ENCODE results near the gene MSI2.
A peak's percentile ranks its signal among the peaks of the same experiment; 100 is the strongest.

Gene MSI2

DNA sequence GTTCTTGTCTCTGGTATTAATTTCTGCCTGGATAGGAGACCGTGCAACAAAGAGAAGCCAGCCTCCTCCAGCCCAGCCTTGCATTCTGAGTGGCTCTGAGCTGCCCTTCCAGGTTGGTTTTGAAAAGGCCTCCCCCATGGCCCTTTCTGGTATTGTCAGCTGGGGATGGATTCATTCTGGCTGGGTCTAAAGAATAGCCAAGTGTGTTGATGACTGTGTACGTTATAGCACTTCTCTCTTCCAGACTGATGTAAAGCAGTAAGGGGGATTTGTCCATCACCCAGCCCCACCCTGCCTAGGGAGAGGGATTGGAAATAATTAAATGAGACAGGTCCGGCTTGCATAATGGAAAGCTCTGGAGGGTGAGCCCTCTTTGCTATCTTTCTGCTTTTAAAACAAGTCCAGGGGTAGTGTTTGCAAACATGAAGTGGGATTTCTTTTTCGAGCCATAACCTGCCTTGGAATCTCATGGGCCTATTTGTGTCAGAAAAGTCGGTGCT, 146.4 kb downstream of the MSI2 start:
- DNase-seq = no peak

GRCh38 chr17:57403236-57403635, 146.9 kb downstream of the MSI2 start:
- no peak for DNase-seq

GRCh38 chr17:57404073-57404472, 147.8 kb downstream of the MSI2 start:
- no peak for DNase-seq

GRCh38 chr17:57404795-57405490, 148.6 kb downstream of the MSI2 start:
- DNase-seq = no peak

DNA sequence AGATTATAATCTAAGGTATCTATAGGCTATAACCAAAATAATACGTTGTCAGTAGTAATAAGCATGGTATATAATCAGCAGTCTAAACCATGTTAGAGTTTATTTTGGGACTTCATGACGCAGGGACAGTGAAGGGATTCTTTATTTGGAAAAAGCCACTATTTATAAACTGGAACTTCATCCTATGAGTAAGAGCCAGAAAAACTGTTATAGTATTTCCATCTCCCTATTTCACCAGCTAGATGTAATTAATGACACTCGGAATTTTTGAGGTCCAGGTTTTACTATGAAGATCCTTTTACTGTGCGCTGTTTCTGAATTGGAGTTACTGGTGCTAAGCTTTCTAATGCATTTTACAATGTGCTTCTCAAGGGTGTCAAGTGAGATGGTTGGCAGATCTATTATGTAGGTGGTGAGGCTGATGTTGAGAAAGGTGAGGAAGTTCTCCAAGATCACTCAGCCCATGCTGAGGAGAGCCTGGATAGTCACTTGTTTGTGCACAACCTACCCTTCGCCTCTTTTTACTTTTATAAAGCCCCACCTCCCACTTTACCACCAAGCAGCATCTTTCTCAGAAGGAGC, 149.3 kb downstream of the MSI2 start:
- DNase-seq = no peak

- no peak for DNase-seq
Observed at GRCh38 chr17:57406131-57406980, 150.0 kb downstream of the MSI2 start.

- DNase-seq = no peak
Observed at GRCh38 chr17:57406981-57407286, 150.6 kb downstream of the MSI2 start.

- no peak for DNase-seq
Observed at GRCh38 chr17:57407287-57408070, 151.2 kb downstream of the MSI2 start.

DNA sequence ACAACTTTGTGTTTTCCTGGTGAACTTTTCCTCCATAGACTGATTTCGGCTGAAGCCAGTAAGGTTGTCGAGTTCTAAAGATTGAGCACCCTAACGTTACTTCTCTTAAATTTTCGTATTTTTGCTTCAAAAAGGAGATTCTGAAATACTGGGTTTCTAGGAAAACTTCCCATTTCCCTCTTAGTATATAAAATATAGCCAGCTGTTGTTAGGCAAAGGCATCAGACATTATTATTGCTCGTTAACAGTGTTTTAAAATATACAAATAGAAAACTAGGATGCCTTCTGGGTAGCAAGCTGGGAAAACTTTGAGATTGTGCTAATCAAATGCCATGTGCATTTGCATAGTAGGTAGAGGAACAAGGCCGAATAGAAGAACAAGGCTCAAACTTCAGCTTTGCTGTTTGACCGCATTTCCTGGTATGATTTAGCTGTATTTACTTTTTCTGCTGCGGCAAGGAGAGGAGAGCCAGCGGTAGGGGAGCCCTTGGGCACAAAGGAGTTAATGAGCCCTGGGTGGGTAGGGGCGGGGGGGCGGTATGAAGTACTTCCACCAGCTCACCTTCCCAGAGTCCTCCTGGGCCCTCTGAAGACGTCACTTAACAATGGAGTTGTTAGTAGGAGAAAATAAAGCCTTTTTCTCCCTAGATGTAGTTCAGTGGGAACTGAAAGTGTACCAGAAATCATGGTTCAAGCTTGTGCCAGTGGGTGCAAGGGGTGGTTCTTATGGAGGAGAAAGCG, 151.9 kb downstream of the MSI2 start:
- peak; percentile 78 for DNase-seq

DNA sequence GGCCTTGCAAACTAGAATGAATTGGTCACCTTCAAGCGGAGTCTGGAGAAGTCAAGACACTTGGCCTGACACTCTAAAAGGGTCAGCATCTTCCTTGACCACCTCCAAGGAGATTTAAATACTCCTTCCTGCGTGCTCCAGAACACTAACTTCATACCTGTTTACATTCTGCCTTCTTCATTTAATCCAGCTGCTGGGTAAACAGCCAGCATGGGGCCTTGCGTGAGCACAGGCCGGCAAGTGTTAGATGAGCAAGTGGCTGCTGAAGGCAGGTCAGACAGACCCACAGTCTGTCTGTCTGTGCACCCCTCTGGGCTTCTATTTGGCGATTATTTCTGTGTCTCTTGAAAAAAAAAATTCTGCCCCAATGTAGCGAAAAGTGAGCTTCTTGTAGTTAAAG, 153.8 kb downstream of the MSI2 start:
- no peak for DNase-seq

DNA sequence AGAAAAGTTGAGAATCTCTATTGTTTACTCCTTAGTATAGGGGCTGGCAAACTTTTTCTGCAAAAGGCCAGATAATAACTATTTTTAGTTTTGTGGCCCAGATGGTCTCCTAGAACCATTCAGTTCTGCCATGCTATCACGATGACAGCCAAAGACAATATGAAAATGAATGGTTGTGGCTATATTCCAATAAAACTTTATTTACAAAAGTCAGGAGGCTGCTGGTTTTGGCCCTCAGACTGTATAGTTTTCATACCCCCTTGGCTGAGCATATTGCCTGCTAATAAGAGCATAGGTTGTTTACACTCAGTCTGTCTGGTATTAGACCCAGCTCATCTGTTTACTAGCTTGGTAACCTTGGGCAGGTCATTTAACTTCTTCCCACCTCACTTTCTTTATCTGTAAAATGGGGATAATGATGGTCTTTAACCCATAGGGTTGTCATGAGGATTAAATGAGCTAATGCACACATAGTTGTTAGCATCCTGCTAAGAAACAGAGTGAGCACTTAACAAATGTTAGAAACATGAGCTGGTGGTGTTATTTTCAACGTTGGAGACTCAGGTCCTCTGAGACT, 156.3 kb downstream of the MSI2 start:
- no peak for DNase-seq

DNA sequence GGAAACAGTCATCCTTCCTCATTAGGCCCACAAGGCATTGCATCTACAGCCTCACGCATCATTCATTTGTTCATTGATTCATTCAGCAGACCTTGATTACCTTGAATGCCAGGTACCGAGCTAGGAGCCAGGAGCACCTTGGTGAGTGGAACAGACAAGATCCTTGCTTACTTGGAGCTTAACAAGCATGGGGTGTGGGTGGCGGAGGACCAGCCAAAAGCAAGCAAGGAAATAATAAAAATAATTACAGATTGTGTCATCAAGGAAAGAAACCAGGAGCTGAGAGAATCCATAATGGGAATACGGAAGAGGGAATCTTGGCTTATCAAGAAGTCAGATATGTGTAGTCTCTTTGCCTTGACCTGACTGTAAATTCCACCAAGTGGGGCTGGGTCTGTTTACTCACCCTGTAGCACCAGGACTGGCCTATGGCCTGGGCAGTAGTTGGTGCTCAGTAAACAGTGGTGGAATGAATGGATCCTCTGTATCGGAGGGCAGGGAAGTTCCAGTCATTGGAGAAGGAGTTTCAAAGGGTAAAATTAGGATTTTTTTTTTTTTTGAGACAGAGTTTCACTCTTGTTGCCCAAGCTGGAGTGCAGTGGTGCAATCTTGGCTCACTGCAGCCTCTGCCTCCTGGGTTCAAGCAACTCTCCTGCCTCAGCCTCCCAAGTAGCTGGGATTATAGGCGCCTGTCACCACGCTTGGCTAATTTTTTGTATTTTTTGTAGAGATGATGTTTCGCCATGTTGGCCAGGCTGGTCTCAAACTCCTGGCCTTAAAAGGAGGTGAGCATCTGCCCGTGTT, 157.7 kb downstream of the MSI2 start:
- DNase-seq = no peak

GRCh38 chr17:57415751-57416207, 159.5 kb downstream of the MSI2 start:
- DNase-seq = no peak

DNA sequence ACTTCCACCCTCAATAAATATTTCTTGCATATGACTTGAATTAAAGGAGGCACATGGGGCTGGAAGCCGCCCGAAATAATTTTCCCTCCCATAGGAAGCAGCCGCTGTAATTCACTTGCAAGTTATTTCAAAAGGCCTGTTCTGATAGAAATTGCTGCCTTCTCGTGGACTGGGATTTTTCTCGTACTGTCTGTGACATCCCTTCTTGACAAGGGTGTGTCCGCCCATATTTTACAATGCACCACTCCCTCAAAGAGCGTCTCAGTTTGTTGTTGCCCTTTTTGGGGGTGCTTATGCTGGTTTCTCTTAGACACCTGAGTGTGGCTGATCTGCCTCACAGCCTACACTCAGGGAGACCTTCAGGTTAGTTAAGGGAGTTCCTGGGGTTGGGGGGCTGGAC, 160.0 kb downstream of the MSI2 start:
- no peak for DNase-seq

GRCh38 chr17:57417956-57418355, 161.6 kb downstream of the MSI2 start:
- no peak for DNase-seq

DNA sequence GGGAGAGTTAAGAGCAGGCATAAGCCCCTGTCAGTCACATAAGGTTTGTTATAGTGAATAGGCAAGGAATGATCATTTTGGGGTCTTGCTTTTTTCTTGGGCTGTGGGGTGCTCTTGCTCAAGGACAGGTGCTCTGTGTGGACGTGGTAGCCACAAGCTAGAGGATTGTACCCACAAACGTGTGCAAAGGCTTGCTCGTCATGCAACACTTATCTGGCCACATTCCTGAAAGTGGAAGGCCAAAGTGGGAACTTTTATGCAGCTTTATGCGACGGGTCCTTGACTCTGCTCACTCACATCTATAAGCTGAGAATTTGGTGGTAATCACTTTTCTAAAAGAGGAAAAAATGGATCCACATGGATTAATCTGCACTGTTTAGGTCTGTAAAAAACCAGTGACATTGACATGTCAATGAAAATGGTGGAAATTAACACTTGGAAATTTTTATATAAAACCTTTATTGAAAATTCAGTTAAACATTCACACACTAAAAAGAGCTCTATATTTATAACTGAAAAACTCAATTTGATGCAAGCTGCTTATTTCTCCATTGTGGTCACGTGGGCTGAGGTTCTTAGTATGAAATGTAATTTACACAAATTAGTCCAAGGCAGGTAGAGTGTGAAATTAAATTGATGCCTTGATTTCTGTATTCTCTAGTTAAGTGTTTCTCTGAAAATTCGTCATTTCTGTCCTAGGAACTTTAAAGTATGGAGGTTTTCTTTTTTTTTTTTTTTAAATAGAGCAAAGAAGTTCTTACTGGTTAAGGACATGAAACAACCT, 162.3 kb downstream of the MSI2 start:
- DNase-seq = no peak

GRCh38 chr17:57419940-57420550, 163.7 kb downstream of the MSI2 start:
- DNase-seq = no peak

DNA sequence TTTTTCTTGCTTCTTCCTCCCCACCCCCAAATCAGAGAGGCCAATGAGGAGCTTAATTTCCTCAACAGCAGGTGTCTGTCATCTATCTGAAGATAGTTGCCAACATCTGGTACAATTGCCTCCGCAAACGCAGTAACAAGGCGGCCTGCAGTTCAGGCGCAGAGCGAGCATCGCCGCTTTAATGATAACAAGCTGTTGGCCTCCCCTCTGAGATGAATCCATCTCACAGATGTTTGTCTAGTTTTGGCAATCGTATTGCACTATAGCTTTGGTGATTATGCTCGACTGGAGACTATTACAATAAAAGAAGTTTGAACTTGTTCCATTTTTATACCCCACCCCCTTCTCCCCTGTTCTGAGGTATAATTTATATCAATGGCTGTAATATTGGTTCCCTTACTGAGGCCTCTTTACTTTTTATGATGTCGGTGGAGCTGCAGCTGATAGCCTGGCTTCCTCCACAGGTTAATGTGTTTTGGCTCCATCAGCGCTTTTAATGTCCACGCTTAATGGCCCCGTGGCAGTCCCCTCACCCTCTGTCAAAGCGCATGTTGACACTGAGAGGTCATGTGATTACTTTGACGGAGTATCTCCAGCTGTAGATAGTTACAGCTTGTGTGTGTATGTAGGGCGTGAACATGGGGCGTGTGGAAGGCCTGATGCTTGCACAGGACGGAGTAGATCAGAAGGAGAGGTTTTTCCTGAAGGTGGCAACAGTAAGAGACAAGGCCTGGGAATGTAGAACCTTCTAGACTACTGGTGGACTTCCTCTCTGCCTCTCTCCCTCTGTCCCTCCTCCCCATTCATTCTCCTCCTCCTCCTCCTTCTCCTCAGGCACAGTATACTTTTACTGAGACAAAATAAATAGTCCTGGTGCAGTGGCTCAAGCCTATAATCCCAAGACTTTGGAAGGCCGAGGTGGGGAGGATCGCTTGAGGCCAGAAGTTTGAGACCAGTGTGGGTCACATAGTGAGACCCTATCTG, 164.7 kb downstream of the MSI2 start:
- DNase-seq = no peak
